Measurements from ENCODE around the gene MAML2. TPM values are rescaled to one million over a fixed set of nuclear protein-coding genes. Genes with fewer than 3 reads are reported as not detected.

The MAML2 gene
- total RNA-seq, 1 donor from 2014 or later: 4.4 TPM

GRCh38 chr11:96132437-96132836, 210.6 kb downstream of the MAML2 start:
- no peak for DNase-seq (ENCODE audit: low read depth in 2 of 2)

- DNase-seq (ENCODE audit: low read depth in 2 of 2): no peak
Measured at GRCh38 chr11:96130061-96130620, 212.9 kb downstream of the MAML2 start.

GRCh38 chr11:96127596-96127959, 215.4 kb downstream of the MAML2 start:
- peak in 1 of 2 donors; percentile 61 for DNase-seq (ENCODE audit: low read depth in 2 of 2)

GRCh38 chr11:96126917-96127595, 215.9 kb downstream of the MAML2 start:
- DNase-seq (ENCODE audit: low read depth in 2 of 2): peak; percentile 56 to 77

- DNase-seq (ENCODE audit: low read depth in 2 of 2): no peak
Measured at GRCh38 chr11:96125400-96125799, 217.6 kb downstream of the MAML2 start.

GRCh38 chr11:96124155-96124554, 218.8 kb downstream of the MAML2 start:
- no peak for DNase-seq (ENCODE audit: low read depth in 2 of 2)

GRCh38 chr11:96123301-96123700, 219.7 kb downstream of the MAML2 start:
- no peak for DNase-seq (ENCODE audit: low read depth in 2 of 2)

GRCh38 chr11:96122601-96123074, 220.4 kb downstream of the MAML2 start:
- no peak for DNase-seq (ENCODE audit: low read depth in 2 of 2)

- DNase-seq (ENCODE audit: low read depth in 2 of 2): no peak
Measured at GRCh38 chr11:96119211-96119610, 223.8 kb downstream of the MAML2 start.

- DNase-seq (ENCODE audit: low read depth in 2 of 2): no peak
Measured at GRCh38 chr11:96116376-96116775, 226.6 kb downstream of the MAML2 start.

GRCh38 chr11:96114178-96115064, 228.6 kb downstream of the MAML2 start:
- DNase-seq (ENCODE audit: low read depth in 2 of 2): no peak

GRCh38 chr11:96113193-96113681, 229.8 kb downstream of the MAML2 start:
- peak in 1 of 2 donors; percentile 61 for DNase-seq (ENCODE audit: low read depth in 2 of 2)

- peak in 1 of 2 donors; percentile 29 for DNase-seq (ENCODE audit: low read depth in 2 of 2)
Measured at GRCh38 chr11:96112192-96113128, 230.5 kb downstream of the MAML2 start.

GRCh38 chr11:96111308-96111707, 231.7 kb downstream of the MAML2 start:
- peak; percentile 53 to 85 for DNase-seq (ENCODE audit: low read depth in 2 of 2)

- no peak for DNase-seq (ENCODE audit: low read depth in 2 of 2)
Measured at GRCh38 chr11:96110302-96110701, 232.7 kb downstream of the MAML2 start.

GRCh38 chr11:96109331-96110030, 233.5 kb downstream of the MAML2 start:
- DNase-seq (ENCODE audit: low read depth in 2 of 2): no peak

GRCh38 chr11:96107143-96107824, 235.7 kb downstream of the MAML2 start:
- DNase-seq (ENCODE audit: low read depth in 2 of 2): no peak

- no peak for DNase-seq (ENCODE audit: low read depth in 2 of 2)
Measured at GRCh38 chr11:96106645-96107044, 236.3 kb downstream of the MAML2 start.

GRCh38 chr11:96105944-96106343, 237.1 kb downstream of the MAML2 start:
- no peak for DNase-seq (ENCODE audit: low read depth in 2 of 2)

All from dermis microvascular lymphatic vessel endothelial cell (primary cell).